ENCODE measurements around the gene ASPSCR1. TPM values are rescaled to one million over a fixed set of nuclear protein-coding genes. Genes with fewer than 3 reads are reported as not detected.

Gene ASPSCR1
- total and polyA plus RNA-seq, 2 of the 8 experiments (the other 6 are each of a cell fraction or from before 2014, with no cell fraction given), result 33.3 to 43.7 TPM

GRCh38 chr17:82011617-82012187 is 34.3 kb downstream of the ASPSCR1 start:
- no peak overlapping the region for H3K9ac ChIP-seq (replicated peaks in 1 of 4; ENCODE audit: extremely low read depth in 1 of 4, low read depth in 3 of 4, low read length in 3 of 4)
- no peak overlapping the region for H3K18ac ChIP-seq (ENCODE audit: extremely low read depth, low read length)
- no peak overlapping the region for H3K4me2 ChIP-seq (ENCODE audit: insufficient read depth in 1 of 2, low read depth in 2 of 2, low read length in 2 of 2)
- H3K4ac ChIP-seq (replicated peaks; ENCODE audit: insufficient read length, low read depth, low read length), result no peak overlapping the region
- no peaks in the 10 kb centered on the region for H3K79me2 ChIP-seq (ENCODE audit: control insufficient read depth in 1 of 2, insufficient read depth in 2 of 2, low read length in 2 of 2)
- DNase-seq (ENCODE audit: low read depth in 1 of 2, low spot score in 2 of 2) (no peak), FAIRE-seq (no peak)
- no peak overlapping the region for H2BK20ac ChIP-seq (ENCODE audit: low read length)
- H3K23ac ChIP-seq (ENCODE audit: insufficient read length), result no peak overlapping the region
- H3K56ac ChIP-seq (replicated peaks; ENCODE audit: insufficient read length, low read depth, low read length), result no peak overlapping the region
- WGBS, 2 experiments (ENCODE audit: extremely low coverage in 1 of 2, insufficient coverage in 1 of 2, insufficient read length in 1 of 2, insufficient replicate concordance in 2 of 2, low coverage in 1 of 2, low lambda C conversion rate in 2 of 2, missing lambda C conversion rate in 1 of 2), result 91% methylated on average over 18 of the region's 19 CpGs; no CpG with 5 or more reads in 1 of the 2 experiments
- no peak overlapping the region; the same call in 1 of the 2 replicates for H2BK5ac ChIP-seq (ENCODE audit: low read depth, low read length)
- no peak overlapping the region for H2BK12ac ChIP-seq (ENCODE audit: low read depth, low read length)
- no peak overlapping the region for H2AK5ac ChIP-seq (ENCODE audit: low read depth, low read length)
- CTCF ChIA-PET (ENCODE audit: partially characterized antibody), result interaction anchor here (1.2 to 1.4 kb wide), 2 partner anchors 9 to 16 kb away, joined by 5 to 7 read pairs; no protein-coding TSS in a partner anchor
- no peaks in the 10 kb centered on the region for H3K9me3 ChIP-seq (ENCODE audit: insufficient read depth in 2 of 2, low read depth in 1 of 2, low read length in 1 of 2)
- no peak overlapping the region for H2AFZ ChIP-seq (ENCODE audit: low read length)
- 0 out of 7 replicates have a peak, but pooled peaks cover 0 to 1% (median 0%) of the 10 kb centered on the region in 4 experiments for H3K4me1 ChIP-seq (replicated peaks in 1 of 4; ENCODE audit: control insufficient read depth in 3 of 4, insufficient read depth in 4 of 4, low read length in 3 of 4)
- peaks cover 5 to 7% of the 10 kb centered on the region in 2 experiments for H4K20me1 ChIP-seq (replicated peaks in 1 of 2; ENCODE audit: control insufficient read depth in 1 of 2, insufficient read depth in 2 of 2, low read length in 2 of 2)
- H3K23me2 ChIP-seq (ENCODE audit: low read depth, low read length), result no peaks in the 10 kb centered on the region
- H3K36me3 ChIP-seq (ENCODE audit: control insufficient read depth in 2 of 4, insufficient read depth in 4 of 4, low read length in 3 of 4), result no peaks in the 10 kb centered on the region; a peak in 2 of 8 replicates
- no peak overlapping the region for H2BK120ac ChIP-seq (replicated peaks; ENCODE audit: low read depth, low read length)
- TF ChIP-seq BACH1 (IDR thresholded peaks at IDR 0.05; ENCODE audit: low read length), result no peak
- TF ChIP-seq SUZ12 (IDR thresholded peaks at IDR 0.05; ENCODE audit: low read length), result no peak
- TF ChIP-seq HDAC6 (IDR thresholded peaks at IDR 0.05; ENCODE audit: low read depth, low read length), result no peak
- TF ChIP-seq NRF1 (IDR thresholded peaks at IDR 0.05; ENCODE audit: low read depth, low read length), result no peak
- TF ChIP-seq RNF2 (IDR thresholded peaks at IDR 0.05; ENCODE audit: borderline replicate concordance, low read depth, low read length, missing control alignments, poor library complexity, severe bottlenecking), result no peak
- no peak for TF ChIP-seq POLR2A (IDR thresholded peaks at IDR 0.05; ENCODE audit: control extremely low read depth in 1 of 2, low read depth in 2 of 2, low read length in 2 of 2)
- no peak for TF ChIP-seq EGR1 (IDR thresholded peaks at IDR 0.05; ENCODE audit: borderline replicate concordance, low read depth, low read length)
- no peak for TF ChIP-seq JUND (IDR thresholded peaks at IDR 0.05; ENCODE audit: low read length)
- TF ChIP-seq GTF2F1 (IDR thresholded peaks at IDR 0.05; ENCODE audit: borderline replicate concordance, low read depth, low read length), result no peak
- no peak for TF ChIP-seq GABPA (IDR thresholded peaks at IDR 0.05; ENCODE audit: borderline replicate concordance, insufficient read depth, low read length)
- no peak for TF ChIP-seq POU5F1 (IDR thresholded peaks at IDR 0.05; ENCODE audit: low read depth, low read length)
- TF ChIP-seq PHF8 (conservative IDR thresholded peaks at IDR 0.05; ENCODE audit: low read depth, low read length), result no peak
- no peak overlapping the region for H3K14ac ChIP-seq (ENCODE audit: insufficient read length)
- H3K4me3 ChIP-seq (ENCODE audit: extremely low read depth in 1 of 4, insufficient read depth in 2 of 4, low read depth in 3 of 4, low read length in 4 of 4), result no peak overlapping the region
- no peak overlapping the region for H4K91ac ChIP-seq (replicated peaks; ENCODE audit: insufficient read length, low read length)
- H2BK15ac ChIP-seq (ENCODE audit: low read length), result no peak overlapping the region
- no peaks in the 10 kb centered on the region for H3K27me3 ChIP-seq (replicated peaks in 1 of 4; ENCODE audit: control insufficient read depth in 3 of 4, extremely low read depth in 1 of 4, insufficient read depth in 3 of 4, low read length in 3 of 4)
- POLR2A ChIA-PET (ENCODE audit: partially characterized antibody), result interaction anchor here (1.0 kb wide), 1 partner anchor 11 kb away, joined by 3 read pairs; the partner anchor contains the start of gene CENPX
- H3K27ac ChIP-seq (ENCODE audit: low read depth, low read length), result no peak overlapping the region
- H3K79me1 ChIP-seq (ENCODE audit: low read depth, low read length), result no peaks in the 10 kb centered on the region; the same call in 1 of the 2 replicates
- peak overlapping the region; percentile 17 for H4K8ac ChIP-seq (ENCODE audit: extremely low read depth, insufficient read depth, low read length)
- H4K5ac ChIP-seq (ENCODE audit: insufficient read length, low read depth, low read length), result no peak overlapping the region
